K562 (cell line): ENCODE measurements around the gene SLC30A4. TPM values are rescaled to one million over a fixed set of nuclear protein-coding genes. Genes with fewer than 3 reads are reported as not detected.
A peak's percentile ranks its signal among the peaks of the same experiment; 100 is the strongest.

Experiments
- ARHGAP35 ChIP-seq: fragments of 450-650 bp; IDR thresholded peaks from 2 replicates; pipeline ENCODE4 v1.6.1; 2018; ENCODE audit not compliant: partially characterized antibody
- BCOR ChIP-seq: fragments of 450-650 bp; IDR thresholded peaks from 2 replicates; pipeline ENCODE4 v1.6.1; 2016
- BHLHE40 ChIP-seq: IDR thresholded peaks from 2 replicates; pipeline ENCODE4 v1.6.1; 2011; ENCODE audit warnings: low read length, improper control_type of control experiment
- DACH1 ChIP-seq: fragments of 450-650 bp; IDR thresholded peaks from 2 replicates; pipeline ENCODE4 v1.6.1; 2018; ENCODE audit not compliant: partially characterized antibody
- GABPB2 ChIP-seq: fragments of 250-450 bp; sonication (Bioruptor Pico); conservative IDR thresholded peaks from 2 replicates; pipeline ENCODE4 v1.5.1; 2021; ENCODE audit warnings: mild to moderate bottlenecking
- MTF1 ChIP-seq: fragments of 250-450 bp; sonication (Bioruptor Pico); IDR thresholded peaks from 2 replicates; pipeline ENCODE4 v1.9.0; 2021; ENCODE audit warnings: moderate library complexity, mild to moderate bottlenecking, inconsistent platforms, borderline replicate concordance
- NONO ChIP-seq, 2 experiments: fragments of 200-400 bp in 1 of 2; fragments of 450-650 bp in 1 of 2; formaldehyde crosslinking in 1 of 2; IDR thresholded peaks; 2 replicates each; pipeline ENCODE4 v1.6.1; 2017; ENCODE audit warnings: low read depth in 2 of 2, mild to moderate bottlenecking in 2 of 2, moderate library complexity in 2 of 2, low read length in 1 of 2
- PHB ChIP-seq: fragments of 250-450 bp; sonication (Bioruptor Pico); IDR thresholded peaks from 2 replicates; pipeline ENCODE4 v1.5.0; 2021
- THRA ChIP-seq: fragments of 450-650 bp; IDR thresholded peaks from 2 replicates; pipeline ENCODE4 v1.6.1; 2017; ENCODE audit warnings: mild to moderate bottlenecking, moderate library complexity
- ZNF274 ChIP-seq: IDR thresholded peaks from 2 replicates; pipeline ENCODE4 v1.6.1; 2011; ENCODE audit warnings: low read depth, mild to moderate bottlenecking, low read length, moderate library complexity, borderline replicate concordance
- ZNF277 ChIP-seq: fragments of 250-450 bp; sonication (Bioruptor Pico); IDR thresholded peaks from 2 replicates; pipeline ENCODE4 v1.8.0; 2022; ENCODE audit warnings: inconsistent platforms, mild to moderate bottlenecking, moderate library complexity, borderline replicate concordance
- ZNF512 ChIP-seq: IDR thresholded peaks from 2 replicates; pipeline ENCODE4 v1.6.1; 2016; ENCODE audit warnings: missing genetic modification characterization, missing compliant biosample characterization
- ZNF592 ChIP-seq: fragments of 450-650 bp; IDR thresholded peaks from 2 replicates; pipeline ENCODE4 v1.6.1; 2017; ENCODE audit warnings: antibody characterized with exemption, mild to moderate bottlenecking
- ZNF75A ChIP-seq: fragments of 450-650 bp; formaldehyde crosslinking; IDR thresholded peaks from 2 replicates; pipeline ENCODE4 v1.4.0; 2020; ENCODE audit warnings: mild to moderate bottlenecking
- polyA plus RNA-seq, 8 experiments: library from polyadenylated mRNA; depleted of rRNA in 4 of 8; stranded (reverse) in 5 of 8; unstranded in 3 of 8; fragments of >200 nt; fragmentation: Nextera tagmentation in 2 of 8; fragmentation: Illumina TruSeq in 1 of 8; extraction: Ambion mirVana in 2 of 8; extraction: Trizol in 1 of 8; gene quantifications; 2 replicates each; pipeline versions ENCODE4 v1.2.1 to v1.2.3, GENCODE V29; 2011 to 2014; ENCODE audit warnings: inconsistent platforms in 1 of 8, missing spikeins in 1 of 8
- total RNA-seq, 7 experiments: library from RNA; depleted of rRNA in 6 of 7; stranded (reverse); fragments of >200 nt in 6 of 7; fragmentation: Illumina TruSeq in 2 of 7; extraction: Trizol in 2 of 7; gene quantifications; 2 replicates each; pipeline versions ENCODE4 v1.2.1 to v1.2.3, GENCODE V29; 2011 to 2021; ENCODE audit warnings: low replicate concordance in 1 of 7
- TF ChIP-seq, protein P1 (sequence below): fragments of 450-650 bp; IDR thresholded peaks from 2 replicates; pipeline ENCODE4 v1.6.1; 2016; ENCODE audit warnings: mild to moderate bottlenecking

SLC30A4 gene
- total and polyA plus RNA-seq, 9 of the 15 experiments (the other 6 are each of a cell fraction or from before 2014, with no cell fraction given) = 0.21 to 0.73 (median 0.36) TPM

GRCh38 chr15:45548753-45549520 is 26.4 kb upstream of the SLC30A4 start (continued):
- peak; percentile 80 for TF ChIP-seq ZNF592
- no peak for TF ChIP-seq ZNF512 (tag)
- TF ChIP-seq GABPB2 = no peak
- TF ChIP-seq ZNF277 = no peak
- no peak for TF ChIP-seq MTF1 (CRISPR knock-in tag)
- TF ChIP-seq ZNF75A (CRISPR knock-in tag) = no peak
- no peak for TF ChIP-seq ARHGAP35
- no peak for TF ChIP-seq BCOR
- TF ChIP-seq, protein P1, sequence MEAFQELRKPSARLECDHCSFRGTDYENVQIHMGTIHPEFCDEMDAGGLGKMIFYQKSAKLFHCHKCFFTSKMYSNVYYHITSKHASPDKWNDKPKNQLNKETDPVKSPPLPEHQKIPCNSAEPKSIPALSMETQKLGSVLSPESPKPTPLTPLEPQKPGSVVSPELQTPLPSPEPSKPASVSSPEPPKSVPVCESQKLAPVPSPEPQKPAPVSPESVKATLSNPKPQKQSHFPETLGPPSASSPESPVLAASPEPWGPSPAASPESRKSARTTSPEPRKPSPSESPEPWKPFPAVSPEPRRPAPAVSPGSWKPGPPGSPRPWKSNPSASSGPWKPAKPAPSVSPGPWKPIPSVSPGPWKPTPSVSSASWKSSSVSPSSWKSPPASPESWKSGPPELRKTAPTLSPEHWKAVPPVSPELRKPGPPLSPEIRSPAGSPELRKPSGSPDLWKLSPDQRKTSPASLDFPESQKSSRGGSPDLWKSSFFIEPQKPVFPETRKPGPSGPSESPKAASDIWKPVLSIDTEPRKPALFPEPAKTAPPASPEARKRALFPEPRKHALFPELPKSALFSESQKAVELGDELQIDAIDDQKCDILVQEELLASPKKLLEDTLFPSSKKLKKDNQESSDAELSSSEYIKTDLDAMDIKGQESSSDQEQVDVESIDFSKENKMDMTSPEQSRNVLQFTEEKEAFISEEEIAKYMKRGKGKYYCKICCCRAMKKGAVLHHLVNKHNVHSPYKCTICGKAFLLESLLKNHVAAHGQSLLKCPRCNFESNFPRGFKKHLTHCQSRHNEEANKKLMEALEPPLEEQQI = peak; percentile 37; the same call in 1 of the 2 replicates
- no peak for TF ChIP-seq PHB (CRISPR knock-in tag)
- no peak for TF ChIP-seq THRA
- TF ChIP-seq NONO (IDR thresholded peaks at IDR 0.05; ENCODE audit: low read depth in 2 of 2, low read length in 1 of 2) = no peak
- no peak for TF ChIP-seq ZNF274
- peak; percentile 22; the same call in 1 of the 2 replicates for TF ChIP-seq BHLHE40
- peak; percentile 58 for TF ChIP-seq DACH1
